Endometrial microvascular endothelial cells (primary cell): ENCODE measurements around the gene IPO9. TPM values are rescaled to one million over a fixed set of nuclear protein-coding genes. Genes with fewer than 3 reads are reported as not detected.

Experiments
- in situ Hi-C: cut with HindIII; loops from 2 replicates; pipeline ENCODE4 v1.10.0; 2017; ENCODE audit warnings: low sequenced_read_pairs, low pct_unique_long_range_greater_than_20kb; ENCODE audit errors: inconsistent ontology term
- total RNA-seq: library from RNA; depleted of rRNA; stranded (reverse); fragments of >200 nt; gene quantifications from one replicate; pipeline ENCODE4 v1.2.3, GENCODE V29; 2015; ENCODE audit errors: inconsistent ontology term

The IPO9 gene
- total RNA-seq, 1 donor from 2014 or later, result 31.1 TPM

DNA sequence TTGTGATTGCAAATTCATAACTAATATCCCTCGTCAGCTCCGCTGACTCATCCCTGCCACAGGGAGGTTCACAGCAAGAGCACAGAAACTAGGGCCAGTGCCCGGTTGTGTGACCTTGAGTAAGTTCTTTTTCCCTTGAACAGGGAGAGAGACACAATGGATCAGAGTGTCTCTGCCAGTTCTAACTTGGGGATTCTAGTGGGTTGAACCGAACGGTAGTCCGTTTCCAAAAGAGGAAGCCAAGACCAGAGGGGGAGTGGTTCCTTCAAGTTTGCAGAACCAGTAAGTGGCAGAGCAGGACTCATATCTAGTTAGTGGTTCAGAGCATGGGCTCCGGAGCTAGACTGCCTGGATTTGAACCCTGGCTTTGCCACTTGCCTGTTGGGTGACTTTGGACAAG lies 54.8 kb downstream of the IPO9 start:
- in situ Hi-C loops, result no loop called here

DNA sequence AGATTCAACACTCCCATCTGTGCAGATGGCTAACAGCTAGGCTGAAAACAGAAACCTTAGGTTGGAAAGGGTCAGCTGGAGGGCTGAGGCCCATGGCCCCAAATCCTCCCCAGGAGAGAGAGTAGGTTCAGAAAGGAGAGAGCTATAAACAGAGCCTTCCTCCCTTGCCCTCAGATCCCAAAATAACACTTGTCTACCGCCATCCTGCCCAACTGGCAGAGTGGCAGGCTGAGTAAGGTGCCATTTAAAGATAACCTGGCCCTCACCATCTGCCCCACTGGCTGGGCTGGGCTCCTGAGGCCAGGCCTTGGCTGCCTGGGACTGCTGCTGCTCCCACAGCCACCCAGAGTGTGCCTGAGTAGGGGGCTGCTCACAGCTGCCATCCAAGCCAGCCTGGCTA lies 55.5 kb downstream of the IPO9 start:
- in situ Hi-C loops, result no loop called here

DNA sequence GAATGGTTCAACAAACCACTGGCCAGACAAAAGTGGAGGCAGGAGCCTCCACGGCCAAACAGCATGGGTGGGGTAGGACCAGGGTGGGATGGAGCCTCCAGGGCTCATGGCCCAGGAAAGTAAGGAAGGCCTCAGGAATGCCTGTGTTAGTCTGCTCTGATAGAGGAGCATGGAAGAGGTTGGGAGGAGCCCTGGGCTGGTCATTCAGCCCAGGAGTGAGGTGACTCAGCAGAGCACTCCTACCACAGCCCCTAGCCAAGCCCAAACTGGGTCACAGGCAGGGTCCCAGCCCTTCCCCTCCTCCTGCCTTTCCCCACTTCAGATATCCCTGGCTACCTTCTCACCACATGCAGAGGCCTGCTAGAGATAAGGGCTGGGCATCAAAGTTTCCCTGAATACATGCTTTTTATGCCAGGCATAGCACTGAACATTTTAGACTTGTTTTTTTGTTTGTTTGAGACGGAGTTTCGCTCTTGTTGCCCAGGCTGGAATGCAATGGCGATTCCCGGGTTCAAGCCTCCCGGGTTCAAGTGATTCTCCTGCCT lies 56.6 kb downstream of the IPO9 start:
- in situ Hi-C loops, result no loop called here

DNA sequence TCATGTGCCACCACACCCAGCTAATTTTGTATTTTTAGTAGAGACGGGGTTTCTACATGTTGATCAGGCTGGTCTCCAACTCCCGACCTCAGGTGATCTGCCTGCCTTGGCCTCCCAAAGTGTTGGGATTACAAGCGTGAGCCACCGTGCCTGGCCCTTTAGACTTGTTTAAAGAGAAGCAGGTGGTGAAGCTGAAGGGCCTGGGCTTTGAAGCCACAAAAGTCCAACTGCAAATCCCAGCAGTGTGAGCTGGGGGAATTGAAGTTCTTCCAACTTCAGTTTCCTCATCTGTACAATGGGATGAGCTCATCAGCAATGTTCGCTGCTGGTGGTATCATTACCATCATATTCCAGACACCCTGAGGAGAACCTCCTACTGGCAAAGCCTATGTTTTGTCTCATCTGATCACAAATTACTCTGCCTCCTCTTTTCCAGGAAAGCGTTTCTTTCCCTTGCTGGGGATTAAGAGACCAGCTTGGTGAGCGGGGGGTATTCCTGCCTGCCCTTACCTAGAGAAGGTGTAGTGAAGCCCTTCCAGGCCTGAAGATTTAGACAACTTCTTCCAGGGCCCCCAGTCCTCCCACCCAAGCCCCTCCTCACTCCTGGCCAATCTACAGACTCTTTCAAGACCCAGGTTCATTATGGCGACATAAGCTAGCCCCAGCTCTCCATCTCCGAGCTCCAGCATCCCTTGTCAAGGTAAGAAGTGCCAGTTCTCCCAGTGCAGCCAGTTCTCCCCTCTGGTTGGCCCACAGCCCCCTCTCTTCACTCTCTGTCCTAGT lies 57.3 kb downstream of the IPO9 start:
- in situ Hi-C loops, result no loop called here

DNA sequence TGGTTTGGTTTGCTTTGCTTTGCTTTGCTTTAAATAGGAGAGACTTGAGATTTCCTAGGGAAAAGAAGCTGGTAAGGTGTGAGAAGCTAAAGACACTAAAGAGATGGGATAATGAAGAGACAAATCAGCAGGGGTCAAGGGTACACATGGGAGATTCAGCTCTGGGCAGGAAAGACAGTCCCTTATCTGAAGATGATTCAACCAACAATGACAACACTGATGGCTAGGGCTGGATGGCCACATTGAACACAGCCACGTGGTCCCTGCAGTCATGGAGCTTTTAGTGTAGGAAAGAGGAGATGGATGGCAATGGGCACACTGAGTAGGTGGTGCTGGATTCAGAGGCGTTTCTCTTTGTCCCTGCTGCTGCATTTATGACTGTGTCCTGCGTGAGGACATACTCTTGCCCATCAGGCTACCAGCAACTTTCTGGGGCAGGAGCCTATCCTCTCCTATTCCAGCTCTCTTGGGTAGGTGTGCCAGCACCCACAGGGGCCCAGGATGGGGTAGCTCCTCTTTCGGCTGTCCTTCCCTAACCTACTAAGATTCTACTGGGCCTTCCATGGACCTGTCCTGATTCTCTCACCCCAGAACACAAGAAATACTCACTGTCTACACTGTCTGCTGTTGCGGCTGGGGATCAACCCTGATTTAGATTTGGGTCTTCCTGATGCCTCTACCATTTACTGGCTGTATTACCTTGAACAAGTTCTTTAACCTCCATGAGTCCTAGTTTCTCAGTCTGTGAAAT lies 58.3 kb downstream of the IPO9 start:
- in situ Hi-C loops, result no loop called here

DNA sequence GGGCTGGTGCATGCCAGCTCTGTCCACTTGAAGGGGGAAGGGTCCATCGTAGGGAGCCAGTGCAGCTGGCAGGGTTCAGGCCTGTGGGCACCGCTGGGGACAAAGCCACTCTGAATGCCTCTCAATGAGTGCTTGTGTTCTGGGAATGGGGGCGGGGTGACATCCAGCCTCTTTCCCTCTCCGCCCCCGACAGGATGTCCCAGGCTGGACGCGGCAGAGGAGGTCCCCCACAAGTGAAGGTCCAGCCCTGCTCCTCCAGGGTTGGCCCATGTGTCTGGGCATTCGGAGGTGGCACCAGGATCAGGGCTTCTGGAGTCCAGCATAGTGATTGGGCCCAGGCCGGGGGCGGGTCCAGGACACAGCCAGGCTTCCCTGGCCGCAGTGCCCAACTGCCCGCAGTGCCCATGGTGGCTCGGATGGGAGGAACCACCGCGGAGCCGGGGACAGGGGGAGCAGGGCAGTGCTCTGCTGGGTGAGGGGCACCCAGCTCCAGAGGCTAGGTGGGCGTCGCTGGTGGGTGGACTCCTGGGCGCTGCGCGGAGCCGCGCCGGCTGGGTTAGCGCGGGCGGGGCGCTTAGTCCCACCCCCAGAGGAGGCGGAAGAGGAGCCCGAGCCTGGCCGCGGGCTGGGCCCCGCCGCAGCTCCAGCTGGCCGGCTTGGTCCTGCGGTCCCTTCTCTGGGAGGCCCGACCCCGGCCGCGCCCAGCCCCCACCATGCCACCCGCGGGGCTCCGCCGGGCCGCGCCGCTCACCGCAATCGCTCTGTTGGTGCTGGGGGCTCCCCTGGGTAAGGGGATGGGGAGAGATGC lies 59.5 kb downstream of the IPO9 start, which contains the start of gene SHISA4:
TSS of gene SHISA4 (plus strand) at position 617 of the 808 bp plus-strand sequence. CDS start at position 714, 97 bp downstream.
- in situ Hi-C loops, result no loop called here

DNA sequence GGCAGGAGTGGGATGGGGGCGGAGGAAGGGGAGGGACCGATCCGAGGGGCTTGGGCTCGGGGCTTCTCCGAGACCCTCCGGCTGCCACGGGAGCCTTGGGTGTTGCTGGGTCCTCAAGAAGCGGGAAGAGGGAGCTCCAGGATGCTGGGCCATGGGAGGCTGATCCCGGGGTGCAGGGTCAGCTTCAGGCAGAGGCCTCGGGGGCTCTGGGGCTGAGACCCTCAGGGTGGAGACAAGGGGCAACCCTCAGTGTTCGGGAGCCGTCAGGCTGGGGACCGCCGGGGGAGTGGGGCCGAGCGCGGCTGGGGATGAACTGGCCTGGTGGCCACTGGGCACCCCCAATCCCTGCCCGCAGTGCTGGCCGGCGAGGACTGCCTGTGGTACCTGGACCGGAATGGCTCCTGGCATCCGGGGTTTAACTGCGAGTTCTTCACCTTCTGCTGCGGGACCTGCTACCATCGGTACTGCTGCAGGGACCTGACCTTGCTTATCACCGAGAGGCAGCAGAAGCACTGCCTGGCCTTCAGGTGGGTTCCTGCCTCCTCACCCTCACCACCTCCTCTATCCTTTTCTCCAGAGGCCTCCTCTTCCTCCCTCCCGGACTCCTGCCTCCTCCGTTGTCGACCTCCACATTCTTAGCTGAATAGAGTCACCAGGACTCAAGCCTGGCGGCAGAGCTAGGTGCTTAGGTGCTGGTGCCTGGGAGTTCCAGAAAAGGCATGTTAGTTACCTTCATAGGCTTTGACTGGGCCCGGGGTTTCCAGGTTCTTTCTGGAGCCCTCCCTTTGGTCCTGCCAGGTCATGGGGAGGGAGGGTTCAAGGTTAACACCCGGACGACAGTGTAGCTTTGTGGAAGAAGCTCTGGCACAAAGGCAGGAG lies 60.4 kb downstream of the IPO9 start:
- in situ Hi-C loops, result no loop called here

DNA sequence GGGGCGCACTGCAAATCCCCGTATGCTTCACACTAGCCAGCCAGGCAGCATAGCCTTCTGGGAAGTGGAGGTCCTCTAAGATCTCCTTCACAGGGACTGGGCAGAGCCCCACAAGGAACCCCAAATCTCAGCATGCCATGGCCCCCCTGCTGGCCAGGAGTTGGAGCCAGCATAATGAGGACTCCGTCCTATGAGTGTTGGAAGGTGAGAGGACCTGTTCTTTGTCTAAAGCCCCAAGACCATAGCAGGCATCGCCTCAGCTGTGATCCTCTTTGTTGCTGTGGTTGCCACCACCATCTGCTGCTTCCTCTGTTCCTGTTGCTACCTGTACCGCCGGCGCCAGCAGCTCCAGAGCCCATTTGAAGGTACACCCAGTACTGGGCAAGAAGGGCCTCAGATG lies 61.3 kb downstream of the IPO9 start:
- in situ Hi-C loops, result no loop called here

DNA sequence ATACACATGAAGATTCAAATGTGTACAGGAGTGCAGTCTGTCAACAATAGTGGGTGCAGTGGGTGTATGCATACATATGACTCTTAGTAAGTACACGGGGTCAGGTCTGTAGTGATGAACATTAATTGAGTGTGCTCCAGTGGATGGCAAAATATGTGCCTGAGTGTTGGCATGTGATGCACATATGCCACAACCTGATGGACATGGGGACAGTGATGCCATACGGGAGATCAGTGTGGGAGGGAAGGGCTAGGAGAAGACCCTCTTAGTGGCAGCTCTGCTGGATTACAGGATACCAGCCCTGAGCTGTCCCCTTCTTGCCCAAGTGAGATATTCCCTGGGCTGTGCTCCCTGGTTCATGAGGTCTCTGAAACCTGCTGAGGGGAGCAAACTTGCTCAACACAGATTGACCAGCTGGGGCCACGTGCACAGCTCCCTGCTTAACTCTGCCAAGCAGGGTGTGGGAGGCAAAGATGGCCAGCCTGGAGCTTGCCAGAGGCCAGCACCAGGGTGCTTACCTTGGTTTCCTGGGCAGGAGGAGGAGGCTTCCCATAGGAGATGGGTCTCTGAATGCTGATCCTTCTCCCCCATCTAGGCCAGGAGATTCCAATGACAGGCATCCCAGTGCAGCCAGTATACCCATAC lies 62.0 kb downstream of the IPO9 start:
- in situ Hi-C loops, result no loop called here

DNA sequence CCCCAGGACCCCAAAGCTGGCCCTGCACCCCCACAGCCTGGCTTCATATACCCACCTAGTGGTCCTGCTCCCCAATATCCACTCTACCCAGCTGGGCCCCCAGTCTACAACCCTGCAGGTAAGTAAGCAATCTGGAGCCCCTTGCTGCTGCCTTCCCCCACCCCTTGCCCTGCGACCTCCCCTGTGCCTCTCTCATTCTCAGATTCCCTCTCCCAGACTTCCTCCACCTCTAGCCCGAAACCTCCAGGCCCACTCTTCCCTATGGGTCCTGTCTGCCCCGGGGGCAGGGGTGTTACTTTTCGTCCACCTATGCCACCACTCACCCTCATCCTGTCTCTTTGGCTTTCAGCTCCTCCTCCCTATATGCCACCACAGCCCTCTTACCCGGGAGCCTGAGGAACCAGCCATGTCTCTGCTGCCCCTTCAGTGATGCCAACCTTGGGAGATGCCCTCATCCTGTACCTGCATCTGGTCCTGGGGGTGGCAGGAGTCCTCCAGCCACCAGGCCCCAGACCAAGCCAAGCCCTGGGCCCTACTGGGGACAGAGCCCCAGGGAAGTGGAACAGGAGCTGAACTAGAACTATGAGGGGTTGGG lies 62.6 kb downstream of the IPO9 start:
- in situ Hi-C loops, result no loop called here

DNA sequence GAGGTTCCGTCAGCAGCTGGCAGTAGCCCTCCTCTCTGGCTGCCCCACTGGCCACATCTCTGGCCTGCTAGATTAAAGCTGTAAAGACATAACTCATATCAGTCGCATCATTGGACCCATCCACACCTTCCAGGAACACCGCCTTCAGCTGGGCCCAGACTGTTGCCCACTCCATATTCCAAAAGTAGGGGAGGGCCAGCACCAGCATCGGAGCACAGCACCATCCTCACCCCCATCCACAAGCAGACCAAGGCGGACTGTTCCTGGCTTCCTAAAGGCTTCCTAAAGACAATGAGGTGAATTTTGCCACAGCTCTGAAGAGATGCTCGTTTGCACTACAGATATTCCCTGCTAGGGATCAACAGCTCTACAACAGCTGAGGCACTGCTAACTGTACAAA lies 63.3 kb downstream of the IPO9 start:
- in situ Hi-C loops, result no loop called here

DNA sequence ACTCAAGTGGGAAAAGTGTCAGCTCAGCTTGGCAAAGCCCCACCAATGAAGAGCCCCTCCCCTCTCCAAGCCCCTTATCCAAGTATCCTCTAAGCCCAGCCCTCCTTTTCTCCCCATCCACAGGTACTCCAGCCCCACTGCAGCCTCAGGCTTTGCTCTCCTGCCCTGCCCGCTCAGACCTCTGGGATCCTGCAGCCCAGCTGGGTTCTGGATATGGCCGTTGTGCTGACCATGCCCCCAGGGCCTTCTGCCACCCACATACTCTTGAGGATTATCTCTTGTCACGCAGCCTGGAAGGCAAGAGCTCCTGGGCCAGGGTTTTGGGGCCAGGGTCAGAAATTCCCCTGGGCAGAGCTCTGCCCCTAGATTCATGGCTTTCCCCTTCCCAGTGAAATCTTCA lies 64.5 kb downstream of the IPO9 start:
- in situ Hi-C loops, result no loop called here

DNA sequence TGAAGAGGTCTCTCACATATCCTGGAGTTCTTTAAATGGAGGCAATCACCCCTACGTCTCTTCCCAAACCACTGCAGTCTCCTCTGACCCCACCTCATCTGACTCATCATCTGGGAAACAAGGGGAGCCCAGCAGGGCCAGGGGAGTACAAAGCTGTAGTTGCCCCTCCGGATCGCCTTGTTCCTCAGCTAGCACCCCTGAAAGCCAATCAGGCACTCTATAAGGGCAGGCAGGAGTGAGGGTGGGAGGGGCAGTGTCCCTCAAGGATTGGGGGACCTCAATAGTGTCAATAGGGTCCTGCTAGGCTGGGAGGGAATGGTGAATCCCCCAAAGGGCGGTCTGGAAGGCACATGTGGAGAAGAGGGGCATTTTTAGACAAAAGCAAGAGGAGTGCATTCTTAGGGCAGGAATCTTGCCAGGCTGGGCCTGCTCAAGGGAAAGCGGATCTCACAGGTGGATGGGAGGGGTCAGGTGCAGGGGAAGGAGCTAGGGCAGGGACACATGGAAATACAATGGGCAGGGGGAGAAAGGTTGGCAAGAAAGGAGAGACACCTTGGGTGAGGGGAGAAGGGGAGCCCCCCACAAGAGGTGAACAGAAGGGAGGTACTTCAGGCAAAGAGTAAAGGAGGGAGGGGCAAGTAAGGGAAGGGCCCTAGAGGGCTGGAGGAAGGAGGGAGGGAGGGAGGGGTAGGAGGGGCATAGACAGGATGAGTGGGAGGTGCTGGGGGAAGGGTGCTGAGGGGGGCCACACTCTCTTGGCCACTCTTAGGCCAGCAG lies 65.6 kb downstream of the IPO9 start:
- in situ Hi-C loops, result no loop called here

DNA sequence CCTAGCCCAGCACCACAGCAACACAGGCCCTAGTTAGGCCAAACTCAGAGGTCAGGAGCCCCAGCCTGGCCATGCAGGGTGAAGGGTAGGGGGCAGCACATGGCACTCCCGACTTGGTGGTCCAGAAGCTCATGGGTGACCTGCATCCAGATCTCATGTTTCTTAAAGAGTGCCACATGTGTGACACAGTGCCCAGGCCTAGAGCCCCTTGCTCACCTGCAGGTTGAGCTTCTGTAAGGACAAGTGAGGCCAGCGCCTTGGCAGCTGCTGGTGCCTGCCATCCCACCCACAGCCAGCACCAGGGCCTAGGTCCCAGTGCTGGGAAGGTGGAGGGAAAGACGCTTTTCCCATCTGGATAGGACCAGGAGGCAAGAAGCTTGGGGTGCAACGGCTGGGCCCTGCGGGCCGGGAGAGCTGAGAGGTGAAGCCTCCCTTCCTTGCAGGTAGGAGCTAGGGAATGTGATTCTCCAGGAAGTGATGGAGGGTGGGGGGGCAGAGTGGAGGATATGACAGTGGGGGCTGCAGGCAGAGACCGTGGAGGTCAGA lies 66.2 kb downstream of the IPO9 start:
- in situ Hi-C loops, result no loop called here

DNA sequence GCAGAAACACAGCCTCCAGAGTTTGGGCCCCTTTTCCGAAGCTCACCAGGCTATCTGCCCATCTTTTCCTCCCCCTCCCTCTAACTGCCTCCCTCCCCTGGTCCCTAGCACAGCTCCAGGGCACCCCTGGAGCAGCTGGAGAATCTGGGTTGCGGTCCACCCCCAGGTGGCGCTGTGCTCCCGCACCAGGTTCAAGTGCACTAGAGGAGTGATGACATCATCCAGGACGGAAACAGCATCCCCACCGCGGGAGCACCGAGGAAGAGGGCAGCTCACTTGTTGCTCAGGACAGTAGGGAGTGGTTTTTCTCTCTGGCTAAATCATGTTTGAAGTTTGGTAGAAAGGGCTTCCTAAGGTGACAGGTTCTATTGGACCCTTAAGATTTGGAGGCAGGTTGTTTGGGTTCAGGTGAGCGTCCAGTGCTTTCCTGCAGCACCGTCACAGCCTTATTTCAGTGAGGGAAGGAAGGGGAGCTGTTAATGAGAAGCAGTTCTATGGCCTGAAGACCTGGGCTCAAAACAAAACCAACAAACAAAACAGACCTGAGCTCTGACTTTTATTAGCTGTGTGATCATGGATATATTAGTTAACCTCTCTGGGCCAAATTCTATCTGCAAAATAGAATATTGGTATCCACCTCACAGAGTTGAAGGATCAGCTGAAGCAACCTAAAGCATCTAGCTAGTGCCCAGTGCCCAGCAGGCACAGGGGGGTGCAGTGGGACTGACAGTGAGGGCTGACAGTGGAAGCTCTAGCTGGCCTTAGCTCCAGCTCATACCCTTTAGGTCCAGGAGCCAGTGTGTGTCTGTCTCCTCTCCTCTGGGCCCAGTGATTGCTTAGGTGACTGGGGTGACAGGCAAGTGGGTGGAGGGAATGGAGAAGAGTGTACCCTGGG lies 67.2 kb downstream of the IPO9 start:
- in situ Hi-C loops, result no loop called here

DNA sequence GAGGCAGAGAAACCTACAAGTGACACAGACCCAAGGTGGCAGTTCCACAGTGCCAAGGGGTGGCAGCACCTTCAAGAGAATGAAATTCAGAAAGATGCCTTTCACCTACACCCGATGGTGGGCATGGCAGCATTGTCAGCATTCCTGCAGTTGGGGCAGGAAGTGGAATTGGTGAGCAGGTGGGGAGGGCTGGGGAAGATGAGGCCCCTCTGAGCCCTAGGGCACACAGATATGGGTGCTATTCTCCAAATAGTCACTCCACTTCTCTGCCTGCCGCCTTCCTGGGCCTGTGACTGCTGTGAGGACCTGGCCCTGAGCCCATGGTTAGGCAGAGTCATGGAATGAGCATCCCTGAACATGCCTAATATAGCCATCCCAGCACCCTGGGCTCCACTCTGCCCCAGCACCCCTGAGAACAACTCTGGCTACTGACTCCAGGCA lies 68.0 kb downstream of the IPO9 start:
- in situ Hi-C loops, result no loop called here
